ENCODE results near the gene CLDN12.
"Not testable (repeated sequence)": the region's sequence is repeated elsewhere in the genome, so short reads cannot be mapped to it uniquely, and the experiment has no call there.

Gene CLDN12

GRCh38 chr7:90445633-90446032 lies 42.4 kb downstream of the CLDN12 start:
- DNase-seq = no peak

- no peak for DNase-seq
Measured at GRCh38 chr7:90446137-90446899, 43.1 kb downstream of the CLDN12 start.

- DNase-seq = no peak
Measured at GRCh38 chr7:90453259-90453891, 50.1 kb downstream of the CLDN12 start.

- DNase-seq = no peak
Measured at GRCh38 chr7:90453931-90454330, 50.7 kb downstream of the CLDN12 start.

- DNase-seq = peak; percentile 39 to 78
Measured at GRCh38 chr7:90455163-90456030, 52.1 kb downstream of the CLDN12 start.

- no peak for DNase-seq
Measured at GRCh38 chr7:90458104-90458503, 54.8 kb downstream of the CLDN12 start.

- DNase-seq = no peak
Measured at GRCh38 chr7:90459888-90460287, 56.6 kb downstream of the CLDN12 start.

- DNase-seq = no peak
Measured at GRCh38 chr7:90461219-90461618, 58.0 kb downstream of the CLDN12 start.

- DNase-seq = not testable (repeated sequence)
Measured at GRCh38 chr7:90463151-90463628, 59.9 kb downstream of the CLDN12 start.
